Mucosa of descending colon (tissue), 3 donors: Measurements from ENCODE around the gene ARCN1. TPM values are rescaled to one million over a fixed set of nuclear protein-coding genes. Genes with fewer than 3 reads are reported as not detected.

Experiments used
- ATAC-seq: fragments of 200-7000 bp; cut with Tn5 transposase; one replicate; pipeline ENCODE4 v1.9.1; 2020; ENCODE audit warnings: mild to moderate bottlenecking, moderate library complexity
- DNase-seq, 3 donors: peaks; one replicate each; pipeline ENCODE4 v3.0.0-alpha.2; 2020
- H3K36me3 ChIP-seq: fragments of 200-600 bp; one replicate; pipeline ENCODE4 v1.8.0; 2021; ENCODE audit warnings: low read depth, mild to moderate bottlenecking
- H3K4me1 ChIP-seq: fragments of 200-600 bp; one replicate; pipeline ENCODE4 v1.8.0; 2021; ENCODE audit warnings: low read depth, mild to moderate bottlenecking
- H3K4me3 ChIP-seq: fragments of 200-600 bp; one replicate; pipeline ENCODE4 v1.8.0; 2021; ENCODE audit warnings: mild to moderate bottlenecking
- H3K9me3 ChIP-seq: fragments of 200-600 bp; one replicate; pipeline ENCODE4 v1.8.0; 2021; ENCODE audit warnings: mild to moderate bottlenecking
- CTCF ChIP-seq: fragments of 200-600 bp; IDR thresholded peaks from one replicate; pipeline ENCODE4 v1.8.0; 2022; ENCODE audit warnings: antibody characterized with exemption, mild to moderate bottlenecking
- intact Hi-C, 2 donors: fragments of 100-400 bp; cut with DNase I in 1 of 2; cut with micrococcal nuclease in 1 of 2; formaldehyde crosslinking; loops; one replicate each; pipeline versions ENCODE4 v1.11.0 to v1.11.1; 2022; cut with DNase I, micrococcal nuclease
- total RNA-seq, 3 donors: library from RNA; stranded (reverse); fragmentation: NEBNext Ultra II Directional in 2 of 3; extraction: Animal tissue kit (Norgen Biotek cat#: 25700) in 2 of 3; gene quantifications; one replicate each; pipeline versions ENCODE4 v1.2.1 to v1.2.4, GENCODE V29; 2021 to 2023
- donor health status: DM: no; HTN: no; CAD: no; lungs with moderate emphysema.
- donor health status: DM: no; HTN: no; CAD: no.
- donor health status: DM: no; HTN: yes; CAD: no.

The ARCN1 gene
- total RNA-seq, 3 donors from 2014 or later: 126 to 134 (median 130) TPM

DNA sequence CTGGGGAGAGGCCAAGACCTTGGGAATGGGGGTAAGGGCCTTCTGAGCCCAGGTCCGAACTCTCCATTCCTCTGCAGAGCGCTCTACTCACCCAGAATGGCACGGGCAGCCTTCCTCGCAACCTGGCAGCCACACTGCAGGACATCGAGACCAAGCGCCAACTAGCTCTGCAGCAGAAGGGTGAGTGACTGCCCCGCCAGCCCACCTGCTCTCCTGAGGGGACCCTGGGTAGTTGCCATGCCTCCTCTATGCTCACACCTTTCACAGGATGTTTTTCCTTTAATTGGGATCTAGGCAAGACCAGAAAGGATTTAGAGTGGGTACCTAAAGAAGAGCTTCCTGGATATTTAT lies 71.8 kb downstream of the ARCN1 start:
- Histone ChIP-seq H3K9me3 (no peaks in the 10 kb centered on the region), H3K4me1 (peaks cover 14% of the 10 kb centered on the region), H3K36me3 (no peaks in the 10 kb centered on the region), H3K4me3 (no peak overlapping the region)
- ATAC-seq: no peak
- intact Hi-C loops: no loop called here
- no peak for TF ChIP-seq CTCF
- DNase-seq: no peak

- intact Hi-C loops: no loop called here
- DNase-seq: no peak
- no peak for ATAC-seq
- no peaks in the 10 kb centered on the region for H3K9me3 ChIP-seq
- no peaks in the 10 kb centered on the region for H3K36me3 ChIP-seq
- no peak overlapping the region for H3K4me3 ChIP-seq
- no peak for TF ChIP-seq CTCF
- H3K4me1 ChIP-seq: peaks cover 14% of the 10 kb centered on the region
Observed at GRCh38 chr11:118644496-118644895, 72.3 kb downstream of the ARCN1 start.

- Histone ChIP-seq H3K4me1 (peaks cover 14% of the 10 kb centered on the region), H3K9me3 (no peaks in the 10 kb centered on the region), H3K4me3 (no peak overlapping the region), H3K36me3 (no peaks in the 10 kb centered on the region)
- DNase-seq (no peak), ATAC-seq (no peak)
- no peak for TF ChIP-seq CTCF
- intact Hi-C loops: no loop called here
Observed at GRCh38 chr11:118645066-118645715, 73.0 kb downstream of the ARCN1 start.

DNA sequence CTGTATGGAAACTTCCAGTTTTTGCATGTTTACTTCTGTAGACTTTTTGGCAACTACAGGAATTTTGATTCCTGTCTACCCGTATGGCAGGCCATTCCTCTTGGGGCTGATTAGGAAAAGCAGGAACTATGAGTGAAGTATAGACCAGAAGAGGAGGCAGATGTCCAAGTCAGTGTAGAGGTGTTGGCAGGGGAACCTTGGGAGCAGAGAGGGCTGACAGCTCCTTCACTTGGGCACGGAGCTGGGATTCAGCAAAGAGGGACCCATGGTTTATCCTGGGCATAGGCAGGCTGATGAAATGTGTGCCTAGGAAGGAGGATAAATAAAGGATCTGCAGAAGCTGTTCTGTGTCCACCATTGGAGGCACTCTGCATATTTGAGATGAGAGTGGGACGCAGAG lies 74.2 kb downstream of the ARCN1 start:
- Histone ChIP-seq H3K9me3 (no peaks in the 10 kb centered on the region), H3K4me3 (no peak overlapping the region), H3K4me1 (peaks cover 6% of the 10 kb centered on the region), H3K36me3 (no peaks in the 10 kb centered on the region)
- no peak for TF ChIP-seq CTCF
- DNase-seq: no peak
- ATAC-seq: no peak
- intact Hi-C loops: no loop called here

- no peak for TF ChIP-seq CTCF
- intact Hi-C loops: no loop called here
Observed at GRCh38 chr11:118648291-118648690, 76.1 kb downstream of the ARCN1 start.

DNA sequence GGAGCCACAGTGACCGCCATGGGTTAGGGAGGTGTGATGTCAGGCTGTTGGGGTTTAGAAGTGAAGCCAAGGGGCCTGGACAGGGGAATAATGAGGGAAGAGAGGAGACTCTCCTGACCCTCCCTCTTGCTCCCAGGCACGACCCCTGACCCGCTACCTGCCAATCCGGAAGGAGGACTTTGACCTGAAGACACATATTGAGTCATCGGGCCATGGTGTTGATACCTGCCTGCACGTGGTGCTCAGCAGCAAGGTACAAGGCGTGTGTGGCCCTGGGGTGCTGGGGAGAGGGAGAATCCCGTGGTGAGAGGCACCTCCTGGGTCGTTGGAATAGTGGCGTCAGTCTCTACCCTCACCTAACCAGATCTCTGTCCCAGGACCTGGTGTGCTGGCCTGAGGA lies 77.7 kb downstream of the ARCN1 start:
- ATAC-seq (peak; percentile 84), DNase-seq (no peak)
- intact Hi-C loops: no loop called here
- TF ChIP-seq CTCF: no peak
- no peak overlapping the region for H3K4me3 ChIP-seq
- peaks cover 4% of the 10 kb centered on the region for H3K36me3 ChIP-seq
- no peaks in the 10 kb centered on the region for H3K4me1 ChIP-seq
- H3K9me3 ChIP-seq: no peaks in the 10 kb centered on the region

More at GRCh38 chr11:118648291-118648690, 76.1 kb downstream of the ARCN1 start:
- no peak for DNase-seq
- ATAC-seq: no peak
- no peak overlapping the region for H3K4me3 ChIP-seq
- peaks cover 4% of the 10 kb centered on the region for H3K36me3 ChIP-seq
- H3K9me3 ChIP-seq: no peaks in the 10 kb centered on the region
- H3K4me1 ChIP-seq: no peaks in the 10 kb centered on the region
